HG03139 (cell line): ENCODE measurements around the gene JAK1.
"Not testable (repeated sequence)": the region's sequence is repeated elsewhere in the genome, so short reads cannot be mapped to it uniquely, and the experiment has no call there.

Experiments
- ATAC-seq: cut with Tn5 transposase; IDR thresholded peaks from one replicate; pipeline ENCODE4 v1.9.1; 2021; ENCODE audit not compliant: unreplicated experiment

The JAK1 gene

DNA sequence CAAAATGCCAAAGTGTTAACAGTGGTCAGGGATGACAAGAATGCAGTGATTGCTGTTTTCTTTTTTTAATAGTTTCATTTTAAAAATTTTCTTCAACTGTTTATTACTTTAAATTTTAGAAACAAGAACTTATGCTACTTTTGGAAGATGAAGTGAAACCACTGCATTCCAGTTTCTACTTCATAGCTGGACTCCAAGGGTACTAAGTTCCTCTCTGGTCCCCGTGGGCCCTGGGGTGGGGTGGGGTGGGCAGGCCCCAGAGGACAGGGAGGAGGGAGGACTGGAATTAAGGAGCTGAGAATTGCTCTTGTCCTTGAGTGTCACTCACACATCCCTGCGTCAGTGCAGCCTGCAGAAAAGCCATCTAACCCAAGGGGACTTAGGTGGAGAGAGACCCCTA lies 124.1 kb downstream of the JAK1 start:
- ATAC-seq: no peak

DNA sequence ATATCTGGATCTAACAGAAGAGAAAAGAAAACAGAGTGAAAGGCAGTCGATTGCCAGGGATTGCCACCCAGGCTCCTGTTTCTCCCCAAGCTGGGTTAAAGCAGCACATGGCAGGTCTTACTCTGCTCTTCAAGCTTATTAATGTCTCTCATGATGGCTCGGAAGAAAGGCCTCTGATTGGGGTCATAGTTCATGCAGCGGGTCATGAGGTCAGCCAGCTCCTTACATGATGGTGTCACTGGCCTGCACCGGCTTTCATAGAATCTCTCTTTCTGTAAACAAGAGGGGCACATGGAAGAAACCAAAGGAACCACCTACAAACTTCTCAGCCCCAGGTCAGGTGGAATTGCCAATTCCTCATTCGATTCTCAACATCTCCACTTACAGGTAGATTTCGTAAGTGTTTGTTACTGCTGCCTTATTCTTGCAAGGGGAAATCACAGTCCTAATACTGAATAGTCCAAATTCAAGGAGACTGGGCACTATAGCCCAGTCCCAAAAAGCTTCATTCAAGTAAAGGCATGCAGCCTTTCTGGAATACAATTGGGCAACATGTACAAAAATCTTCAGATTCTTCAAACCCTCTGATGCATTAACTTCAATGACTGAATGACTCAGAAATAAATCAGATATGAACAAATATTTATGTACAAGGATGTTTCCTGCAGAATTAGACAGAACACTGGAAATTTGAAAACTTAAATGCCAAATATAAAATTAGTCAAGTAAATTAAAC lies 124.9 kb downstream of the JAK1 start:
- no peak for ATAC-seq

- no peak for ATAC-seq
Observed at GRCh38 chr1:64839732-64840405, 126.5 kb downstream of the JAK1 start.

DNA sequence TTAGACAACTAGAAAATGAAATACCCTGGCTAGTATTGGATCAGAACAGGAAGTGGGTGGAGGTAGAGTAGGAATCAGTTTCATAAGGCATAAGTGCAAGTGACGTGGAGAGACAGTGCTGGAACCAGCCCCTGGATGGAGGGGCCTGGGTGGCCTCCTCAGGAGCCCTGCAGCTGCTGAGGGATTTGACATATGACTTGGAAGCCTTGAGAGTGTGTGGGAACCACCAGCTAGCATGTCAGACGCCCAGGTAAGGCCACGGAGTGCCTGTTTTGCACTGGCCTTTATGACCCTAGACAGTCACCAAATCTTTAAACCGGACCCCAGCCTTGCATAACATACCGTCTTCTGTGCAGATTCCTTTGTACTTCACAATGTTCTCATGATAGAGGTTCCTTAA lies 127.1 kb downstream of the JAK1 start:
- ATAC-seq: no peak

- ATAC-seq: no peak
Observed at GRCh38 chr1:64838486-64838885, 127.9 kb downstream of the JAK1 start.

DNA sequence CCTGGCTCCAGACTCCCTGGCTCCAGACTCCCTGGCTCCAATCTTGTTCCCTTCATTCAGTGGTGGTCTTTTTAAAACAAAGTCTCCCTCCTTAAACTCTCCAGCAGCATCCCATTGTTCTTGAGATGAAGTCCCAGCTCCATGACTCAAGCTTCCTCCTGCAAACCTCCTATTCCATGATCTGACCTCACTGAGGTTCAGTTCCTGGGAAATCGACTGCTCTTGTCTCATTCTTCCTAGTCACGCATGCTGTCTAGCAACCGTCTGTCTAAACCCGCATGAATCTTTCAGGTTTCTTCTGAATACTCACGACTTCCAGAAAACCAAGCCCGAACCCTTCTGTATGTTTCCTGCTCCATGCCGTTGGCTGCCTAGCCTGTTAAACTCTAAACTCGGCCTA lies 129.5 kb downstream of the JAK1 start:
- ATAC-seq: no peak

GRCh38 chr1:64834734-64835133 lies 131.6 kb downstream of the JAK1 start:
- no peak for ATAC-seq

DNA sequence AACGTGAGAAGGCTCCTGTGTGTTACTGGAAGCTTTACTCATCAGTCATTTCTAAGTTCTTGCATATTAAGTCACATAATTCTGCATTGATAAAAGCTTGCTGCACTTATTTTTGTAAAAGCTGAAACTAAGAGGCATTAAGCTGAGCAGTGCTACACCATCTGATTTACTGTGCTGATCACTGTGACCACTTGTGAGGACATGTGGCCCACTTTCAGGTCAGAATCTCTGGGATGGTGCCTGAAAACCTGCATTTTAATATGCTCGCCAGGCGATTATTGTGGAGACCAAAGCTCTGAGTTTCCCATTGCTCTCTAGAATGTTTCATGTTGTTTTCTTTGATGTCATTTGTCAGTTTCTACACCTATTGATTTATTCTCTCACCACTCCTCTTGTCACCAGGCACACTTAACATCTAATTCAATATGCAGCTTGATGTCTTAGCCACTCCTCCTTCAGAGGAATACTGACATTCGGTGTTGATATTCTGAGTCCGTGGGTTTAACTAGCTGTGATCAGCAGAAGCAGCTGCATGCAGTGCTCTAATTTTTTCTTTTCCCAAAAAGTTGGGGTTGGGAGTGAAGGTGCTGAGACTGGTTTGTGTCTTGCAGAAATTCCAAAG lies 136.2 kb downstream of the JAK1 start:
- ATAC-seq: no peak

GRCh38 chr1:64829411-64830029 lies 136.8 kb downstream of the JAK1 start:
- no peak for ATAC-seq

DNA sequence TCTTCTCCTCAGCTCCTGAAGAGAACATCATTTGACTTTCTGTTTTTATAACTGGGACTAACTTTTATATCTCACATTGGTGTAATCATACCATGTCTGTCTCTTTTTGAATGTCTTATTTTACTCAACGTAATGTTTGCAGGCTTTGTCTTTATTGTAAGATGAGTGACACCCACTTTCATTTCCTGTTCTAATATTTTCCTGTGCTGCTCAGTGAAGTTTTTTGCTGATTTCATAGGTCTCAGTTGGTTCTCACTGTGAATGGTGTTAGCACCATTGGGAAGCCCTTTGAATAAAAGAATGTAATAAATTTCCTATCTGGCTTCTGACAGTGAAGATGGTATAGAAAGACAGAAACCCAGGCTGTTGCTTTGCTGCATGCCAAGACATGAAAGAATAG lies 137.5 kb downstream of the JAK1 start:
- no peak for ATAC-seq

DNA sequence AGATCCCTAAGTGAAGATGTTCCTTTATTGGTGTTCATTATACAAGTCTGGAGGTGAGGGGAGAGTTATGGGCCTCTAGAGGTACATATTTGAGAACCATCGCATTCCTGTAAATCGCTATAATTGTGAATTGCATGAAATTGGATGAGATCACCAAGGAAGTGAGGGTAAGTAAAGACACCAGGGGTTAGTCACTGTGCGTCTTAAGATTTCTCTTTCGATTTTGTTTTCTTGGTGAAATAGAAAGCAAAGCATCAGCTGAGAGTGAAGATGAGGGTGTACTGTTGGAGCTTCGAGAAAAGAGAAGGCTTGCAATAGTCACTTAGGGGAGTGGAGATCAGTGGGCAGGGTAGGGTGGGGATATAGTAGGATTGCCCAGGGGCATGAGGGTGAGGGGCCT lies 139.4 kb downstream of the JAK1 start:
- ATAC-seq: no peak

- no peak for ATAC-seq
Observed at GRCh38 chr1:64823691-64824476, 142.5 kb downstream of the JAK1 start.

GRCh38 chr1:64822621-64823020 lies 143.7 kb downstream of the JAK1 start:
- ATAC-seq: no peak

DNA sequence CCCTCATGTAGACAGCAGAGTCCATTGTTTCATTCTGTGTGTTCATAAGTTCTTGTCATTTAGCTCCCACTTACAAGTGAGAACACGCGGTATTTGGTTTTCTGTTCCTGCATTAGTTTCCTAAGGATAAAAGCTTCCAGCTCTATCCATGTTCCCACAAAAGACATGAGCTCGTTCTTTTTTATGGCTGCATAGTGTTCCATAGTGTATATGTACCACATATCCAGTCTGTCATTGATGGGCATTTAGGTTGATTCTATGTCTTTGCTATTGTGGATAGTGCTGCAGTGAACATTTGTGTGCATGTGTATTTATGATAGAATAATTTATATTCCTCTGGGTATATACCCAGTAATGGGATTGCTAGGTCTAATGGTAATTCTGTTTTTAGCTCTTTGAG lies 145.8 kb downstream of the JAK1 start:
- ATAC-seq: not testable (repeated sequence)

DNA sequence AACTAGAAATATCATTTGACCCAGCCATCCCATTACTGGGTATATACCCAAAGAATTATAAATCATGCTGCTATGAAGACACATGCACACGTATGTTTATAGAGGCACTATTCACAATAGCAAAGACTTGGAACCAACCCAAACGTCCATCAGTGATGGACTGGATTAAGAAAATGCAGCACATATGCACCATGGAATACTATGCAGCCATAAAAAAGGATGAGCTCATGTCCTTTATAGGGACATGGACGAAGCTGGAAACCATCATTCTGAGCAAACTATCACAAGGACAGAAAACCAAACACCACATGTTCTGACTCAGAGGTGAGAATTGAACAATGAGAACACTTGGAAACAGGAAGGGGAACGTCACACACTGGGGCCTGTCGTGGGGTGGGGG lies 149.0 kb downstream of the JAK1 start:
- not testable (repeated sequence) for ATAC-seq

- ATAC-seq: no peak
Observed at GRCh38 chr1:64814427-64814826, 151.9 kb downstream of the JAK1 start.

GRCh38 chr1:64811131-64811530 lies 155.2 kb downstream of the JAK1 start:
- ATAC-seq: no peak

DNA sequence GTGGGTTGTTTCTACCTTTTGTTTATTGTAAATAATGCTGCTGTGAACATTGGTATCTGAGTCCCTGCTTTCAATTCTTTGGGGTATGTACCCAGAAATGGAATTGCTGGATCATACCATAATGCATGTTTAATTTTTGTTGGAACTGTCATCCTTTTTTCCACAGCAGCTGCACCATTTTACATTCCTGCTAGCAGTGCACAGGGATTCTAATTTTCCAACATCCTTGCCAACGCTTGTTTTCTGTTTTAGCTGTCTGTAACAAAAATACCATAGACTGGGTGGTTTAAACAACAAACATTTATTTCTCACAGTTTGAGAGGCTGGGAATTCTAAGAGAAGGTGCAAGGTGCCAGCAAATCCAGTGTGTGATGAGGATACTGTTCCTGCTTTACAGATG lies 156.3 kb downstream of the JAK1 start:
- no peak for ATAC-seq

DNA sequence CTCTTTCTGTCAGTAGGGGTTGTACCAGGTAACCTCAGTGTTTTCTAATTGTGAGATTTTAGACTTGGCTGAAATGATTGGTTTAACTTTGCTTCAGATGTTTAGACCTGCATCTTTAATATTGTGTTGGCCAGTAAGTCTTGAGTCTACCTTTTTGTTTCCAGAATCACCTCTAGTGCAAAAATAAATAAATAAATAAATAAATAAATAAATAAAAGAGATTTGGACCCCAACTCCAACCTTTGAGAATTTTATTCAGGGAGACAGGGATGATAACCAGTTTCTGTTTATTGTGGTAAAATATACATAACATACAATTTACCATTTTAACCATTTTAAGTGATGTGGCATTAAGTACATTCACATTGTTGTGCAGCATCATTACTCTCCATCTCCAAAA lies 157.0 kb downstream of the JAK1 start:
- ATAC-seq: no peak

DNA sequence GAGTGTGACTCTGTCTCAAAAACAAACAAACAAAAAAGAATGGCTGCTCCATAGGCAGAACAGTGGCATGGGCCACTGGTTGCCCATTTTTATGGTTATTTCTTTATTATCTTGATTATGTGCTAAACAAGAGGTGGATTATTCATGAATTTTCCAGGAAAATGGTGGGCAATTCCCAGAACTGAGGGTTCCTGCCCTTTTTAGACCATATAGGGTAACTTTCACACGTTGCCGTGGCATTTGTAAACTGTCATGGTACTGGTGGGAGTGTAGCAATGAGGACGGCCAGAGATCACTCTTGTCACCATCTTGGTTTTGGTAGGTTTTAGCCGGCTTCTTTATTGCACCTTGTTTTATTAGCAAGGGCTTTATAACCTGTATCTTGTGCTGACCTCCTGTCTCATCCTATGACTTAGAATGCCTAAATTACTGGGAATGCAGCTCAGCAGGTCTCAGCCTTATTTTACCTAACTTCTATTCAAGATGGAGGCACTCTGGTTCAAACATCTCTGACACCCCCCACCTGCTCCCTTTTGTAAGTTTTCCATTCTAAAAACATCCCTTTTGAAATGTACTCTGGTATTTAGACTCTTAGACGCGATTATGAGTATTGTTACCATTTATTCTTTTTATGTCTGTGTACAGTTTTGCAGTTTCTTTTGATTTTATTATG lies 164.4 kb downstream of the JAK1 start:
- no peak for ATAC-seq

GRCh38 chr1:64798872-64799271 lies 167.5 kb downstream of the JAK1 start:
- no peak for ATAC-seq
